Cortex of kidney (tissue), 1 donor: Measurements from ENCODE around the gene SMIM38.

ENCODE experiments used
- DNase-seq: peaks from one replicate; lab custom pipeline; 2025; lab: John Stamatoyannopoulos, UW

The SMIM38 gene

GRCh38 chr11:69159150-69159852 lies 3.6 kb downstream of the SMIM38 start:
- no peak for DNase-seq

- no peak for DNase-seq
Measured at GRCh38 chr11:69160296-69161116, 4.8 kb downstream of the SMIM38 start.

GRCh38 chr11:69161117-69161407 lies 5.3 kb downstream of the SMIM38 start:
- no peak for DNase-seq

DNA sequence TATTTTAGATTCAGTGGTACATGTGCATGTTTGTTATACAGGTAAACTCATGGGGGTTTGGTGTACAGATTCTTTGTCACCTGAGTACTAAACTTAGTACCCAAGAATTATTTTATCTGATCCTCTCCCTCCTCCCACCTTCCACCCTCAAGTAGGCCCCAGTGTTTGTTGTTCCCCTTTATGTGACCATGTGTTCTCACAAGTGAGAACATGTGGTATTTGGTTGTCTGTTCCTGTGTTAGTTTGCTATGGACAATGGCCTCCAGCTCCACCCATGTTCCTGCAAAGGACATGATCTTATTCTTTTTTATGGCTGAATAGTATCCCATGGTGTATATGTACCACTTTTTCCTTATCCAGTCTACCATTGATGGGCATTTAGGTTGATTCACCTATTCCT lies 6.8 kb downstream of the SMIM38 start:
- DNase-seq, result no peak

GRCh38 chr11:69163842-69164241 lies 8.1 kb downstream of the SMIM38 start:
- DNase-seq, result no peak

DNA sequence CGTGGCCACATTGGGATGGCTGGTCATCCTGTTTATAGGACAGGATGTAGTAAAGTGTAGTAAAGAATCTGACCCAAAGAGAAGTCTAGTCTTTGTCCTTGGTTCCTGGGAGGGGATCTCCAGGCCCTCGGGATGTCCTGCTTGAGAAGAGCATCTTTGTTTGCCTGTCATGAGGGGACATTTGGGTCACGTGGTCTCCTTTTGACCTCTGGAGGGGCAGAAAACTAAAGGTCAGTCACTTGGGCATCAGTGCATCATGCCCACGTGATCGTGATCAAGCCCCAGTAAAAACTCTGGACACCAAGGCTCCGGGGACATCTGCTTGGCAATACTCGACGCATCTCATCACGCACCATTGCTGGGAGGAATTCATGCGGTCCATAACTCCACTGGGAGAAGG lies 9.1 kb downstream of the SMIM38 start:
- DNase-seq, result no peak

DNA sequence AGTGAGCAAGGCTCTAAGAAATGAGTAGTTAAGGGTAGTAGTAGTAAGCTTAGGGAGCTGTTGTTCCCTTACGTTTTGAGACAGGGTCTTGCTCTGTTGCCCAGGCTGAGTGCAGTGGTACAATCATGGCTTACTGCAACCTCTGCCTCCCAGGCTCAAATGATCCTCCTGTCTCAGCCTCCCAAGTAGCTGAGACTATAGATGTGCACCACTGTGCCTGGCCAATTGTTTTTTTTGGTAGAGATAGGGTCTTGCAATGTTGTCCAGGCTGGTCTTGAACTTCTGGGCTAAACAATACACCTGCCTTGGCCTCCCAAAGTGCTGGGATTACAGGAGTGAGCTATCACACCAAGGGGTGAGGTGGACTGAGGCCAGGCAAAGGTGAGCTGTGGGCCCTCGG lies 10.0 kb downstream of the SMIM38 start:
- no peak for DNase-seq

DNA sequence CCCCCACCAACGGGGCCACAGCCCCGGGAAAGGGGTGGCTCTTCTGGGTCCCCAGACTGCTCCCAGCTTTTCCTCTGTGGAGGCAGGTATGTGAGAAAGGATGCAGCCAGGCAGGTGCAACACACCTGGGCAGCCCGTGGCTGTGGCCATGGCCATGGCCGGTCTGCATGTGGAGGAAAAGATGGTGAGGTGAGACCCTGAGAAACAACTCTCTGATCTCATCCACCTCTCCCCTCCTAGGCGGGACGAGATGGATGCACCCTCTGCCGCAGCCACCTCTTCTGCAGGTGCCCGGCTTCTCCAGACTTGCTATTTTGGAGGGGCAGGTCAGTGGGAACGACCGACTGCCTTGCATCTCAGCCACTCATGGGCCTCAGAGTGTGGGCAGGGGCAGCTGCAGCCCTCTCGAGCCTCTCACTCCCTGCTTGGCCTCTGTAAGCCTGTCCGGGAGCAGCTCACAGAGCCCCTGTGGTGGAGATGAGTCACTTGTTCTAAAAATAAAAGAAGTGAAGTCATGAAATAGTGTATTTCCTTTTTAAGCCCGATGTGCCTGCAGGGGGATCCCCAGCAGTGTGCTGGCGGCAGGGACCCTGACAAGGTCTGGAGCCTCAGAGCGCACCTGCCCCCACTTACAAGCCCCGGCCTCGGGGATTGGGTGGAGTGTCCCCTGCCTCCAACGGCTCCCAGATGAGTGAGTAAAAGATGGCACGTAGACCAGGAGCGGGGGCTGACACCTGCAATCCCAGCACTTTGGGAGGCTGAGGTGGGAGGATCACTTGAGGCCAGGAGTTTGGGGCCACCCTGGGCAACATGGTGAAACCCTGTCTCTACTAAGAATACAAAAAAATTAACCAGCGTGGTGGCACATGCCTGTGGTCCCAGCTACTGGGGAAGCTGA lies 10.7 kb downstream of the SMIM38 start:
- no peak for DNase-seq

DNA sequence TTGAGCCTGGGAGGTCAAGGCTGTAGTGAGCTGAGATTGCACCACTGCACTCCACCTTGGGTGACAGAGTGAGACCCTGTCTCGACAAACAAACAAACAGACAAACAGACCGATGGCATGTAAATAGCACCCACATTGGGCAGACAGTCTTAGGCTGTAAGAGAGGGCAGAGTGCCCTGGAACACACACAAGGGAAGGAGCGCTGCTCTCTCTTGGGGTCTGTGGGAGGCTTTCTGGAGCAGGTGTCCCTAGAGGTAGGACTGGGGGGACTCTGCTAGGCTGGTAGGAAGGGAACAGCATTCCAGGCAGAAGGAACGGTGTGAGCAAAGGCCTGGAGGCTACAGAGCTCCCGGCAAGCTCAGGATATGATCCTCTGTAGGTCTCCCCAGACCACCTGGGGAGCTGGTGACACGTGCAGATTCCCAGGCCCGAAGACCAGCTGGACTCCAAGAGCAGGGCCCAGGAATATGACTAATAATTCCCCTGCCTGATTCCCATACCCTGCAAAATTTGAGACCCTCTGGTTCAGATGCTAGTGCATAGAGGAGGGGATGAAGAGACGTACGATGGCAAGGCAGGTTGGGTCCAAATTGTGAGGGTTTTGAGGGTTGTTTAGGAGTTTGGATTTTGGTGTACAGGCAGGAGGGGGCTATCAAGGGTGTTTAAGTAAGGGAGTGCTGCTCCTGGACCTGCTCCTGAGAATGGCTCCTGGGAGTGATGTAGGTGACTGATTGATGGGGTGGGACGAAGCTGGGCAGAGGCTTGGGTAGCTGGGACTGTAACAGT lies 11.6 kb downstream of the SMIM38 start:
- DNase-seq, result no peak

- DNase-seq, result no peak
Measured at GRCh38 chr11:69167916-69168691, 12.4 kb downstream of the SMIM38 start.

DNA sequence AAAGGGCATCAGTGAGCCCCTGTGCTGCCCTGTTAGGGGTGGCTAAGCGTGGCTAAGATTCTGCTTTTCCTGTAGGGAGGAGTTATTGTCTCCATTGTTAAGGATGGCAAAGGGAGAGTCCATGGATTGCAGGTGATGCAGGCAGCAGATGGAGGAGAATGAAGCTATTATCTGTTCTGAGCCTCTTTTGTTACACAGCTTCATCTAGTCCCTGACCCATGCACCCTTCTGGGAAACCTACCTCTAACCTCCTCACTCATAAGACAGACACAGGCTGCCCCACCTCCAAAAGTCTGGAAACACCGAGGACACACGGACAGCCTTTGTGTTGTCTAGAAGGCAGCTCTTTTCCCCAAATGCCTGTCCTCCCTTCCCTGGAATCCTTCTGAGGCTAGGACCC lies 13.7 kb downstream of the SMIM38 start:
- DNase-seq, result no peak

- DNase-seq, result no peak
Measured at GRCh38 chr11:69170704-69171103, 15.0 kb downstream of the SMIM38 start.

DNA sequence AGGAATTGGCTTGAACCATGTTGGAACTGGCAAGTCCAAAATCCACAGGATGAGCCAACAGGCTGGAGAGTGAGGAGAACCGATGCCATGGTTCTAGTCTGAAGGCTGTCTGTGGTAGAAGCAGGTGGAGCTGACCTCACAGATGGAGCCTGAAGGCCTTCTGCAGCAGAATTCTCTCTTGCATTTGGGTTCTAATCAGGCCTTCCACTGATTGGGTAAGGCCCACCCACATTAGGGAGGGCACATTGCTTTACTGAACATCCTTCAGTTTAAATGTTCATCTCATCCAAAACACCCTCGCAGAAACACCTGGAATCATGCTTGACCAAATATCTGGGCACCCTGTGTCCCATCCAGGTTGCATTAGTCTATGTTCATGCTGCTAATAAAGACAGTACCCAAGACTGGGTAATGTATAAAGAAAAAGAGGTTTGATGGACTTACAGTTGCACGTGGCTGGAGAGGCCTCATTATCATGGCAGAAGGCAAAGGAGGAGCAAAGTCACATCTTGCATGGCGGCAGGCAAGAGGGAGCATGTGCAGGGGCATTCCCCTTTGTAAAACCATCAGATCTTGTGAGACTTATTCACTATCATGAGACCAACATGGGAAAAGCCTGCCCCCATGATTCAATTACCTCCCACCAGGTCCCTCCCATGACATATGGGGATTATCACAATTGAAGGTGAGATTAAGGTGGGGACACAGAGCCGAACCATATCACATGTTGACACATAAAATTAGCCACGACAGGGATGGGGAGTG lies 15.9 kb downstream of the SMIM38 start:
- no peak for DNase-seq

GRCh38 chr11:69172674-69173073 lies 16.9 kb downstream of the SMIM38 start:
- no peak for DNase-seq

DNA sequence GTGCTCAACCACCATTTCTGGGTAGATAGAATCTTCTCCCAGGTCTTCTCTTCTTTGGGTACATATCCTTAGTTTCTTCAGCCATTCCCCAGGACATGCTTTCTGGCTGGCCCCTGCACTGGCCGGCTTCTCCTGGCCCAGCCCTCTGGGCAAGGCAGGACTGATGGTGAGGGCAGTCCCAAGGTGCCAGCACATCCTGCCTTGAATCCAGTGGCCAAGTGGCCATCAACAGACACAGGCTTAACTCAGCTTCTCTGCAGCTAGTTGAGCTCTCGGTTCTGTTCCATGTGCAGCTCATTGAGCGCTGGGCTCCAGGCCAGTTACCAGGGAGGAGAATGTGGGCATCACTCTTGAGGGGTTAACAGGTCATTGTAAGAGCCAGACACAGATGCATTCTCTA lies 17.6 kb downstream of the SMIM38 start:
- DNase-seq, result no peak

- no peak for DNase-seq
Measured at GRCh38 chr11:69173925-69174581, 18.3 kb downstream of the SMIM38 start.

DNA sequence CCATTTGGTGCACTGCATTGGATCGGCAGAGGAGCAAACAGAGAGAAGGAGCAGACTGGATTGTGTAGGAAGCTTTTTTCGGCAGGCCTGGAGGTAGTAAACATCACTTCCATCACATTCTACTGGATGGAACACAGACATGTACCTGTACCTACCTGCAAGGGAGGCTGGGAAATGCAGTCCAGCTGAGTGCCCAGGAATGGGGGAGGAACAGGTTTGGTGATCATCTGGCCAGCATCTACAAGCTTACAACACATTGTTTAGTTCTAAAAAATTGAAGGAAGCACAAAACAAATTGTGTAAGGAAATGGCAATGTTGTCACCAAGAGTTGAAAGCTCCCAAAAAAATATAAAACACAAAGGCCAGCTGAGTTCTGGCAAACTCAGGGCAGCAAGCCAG lies 19.1 kb downstream of the SMIM38 start:
- no peak for DNase-seq

GRCh38 chr11:69178819-69179482 lies 23.2 kb downstream of the SMIM38 start:
- no peak for DNase-seq

DNA sequence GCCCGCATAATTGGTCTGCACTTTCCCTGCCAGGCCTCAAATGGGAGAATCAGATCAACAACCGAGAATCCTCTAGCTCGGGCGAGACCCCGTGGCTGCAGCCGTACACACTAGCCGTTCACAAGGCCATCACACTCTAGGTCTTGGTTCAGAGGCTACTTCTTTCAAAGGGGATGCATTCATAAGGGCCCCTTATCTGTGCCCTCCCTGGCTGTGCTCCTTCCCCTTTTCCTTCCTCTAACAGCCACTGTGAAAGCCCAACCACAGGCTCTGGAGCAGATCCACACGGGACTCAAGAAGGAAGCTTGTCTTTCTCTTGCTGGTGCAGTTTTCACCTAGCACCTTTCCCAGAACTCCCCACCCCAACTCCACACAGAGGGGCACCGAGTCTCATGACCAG lies 24.5 kb downstream of the SMIM38 start:
- no peak for DNase-seq
